Aorta (tissue), 5 donors: ENCODE measurements around the gene PDGFC. TPM values are rescaled to one million over a fixed set of nuclear protein-coding genes. Genes with fewer than 3 reads are reported as not detected.

Experiments
- ATAC-seq: fragments of 200-7000 bp; cut with Tn5 transposase; one replicate; pipeline ENCODE4 v1.9.1; 2022; ENCODE audit warnings: moderate library complexity; ENCODE audit not compliant: low FRiP score
- DNase-seq, 2 donors: peaks; one replicate each; pipeline ENCODE4 v3.0.0-alpha.2; 2020
- H3K27ac ChIP-seq, 2 donors: one replicate each; pipeline ENCODE4 v1.5.1; 2013; ENCODE audit warnings: low read length in 2 of 2, mild to moderate bottlenecking in 2 of 2, moderate library complexity in 2 of 2, control low read depth in 1 of 2, inconsistent platforms in 1 of 2, low read depth in 1 of 2
- H3K27me3 ChIP-seq, 2 donors: one replicate each; pipeline ENCODE4 v1.6.1; 2013; ENCODE audit warnings: control low read depth in 1 of 2, low read length in 1 of 2, mild to moderate bottlenecking in 1 of 2, moderate library complexity in 1 of 2; ENCODE audit not compliant: insufficient read depth in 2 of 2, control insufficient read depth in 1 of 2
- H3K36me3 ChIP-seq, 2 donors: one replicate each; pipeline ENCODE4 v1.6.1; 2013; ENCODE audit warnings: control low read depth in 1 of 2, low read length in 1 of 2, mild to moderate bottlenecking in 1 of 2; ENCODE audit not compliant: insufficient read depth in 2 of 2, control insufficient read depth in 1 of 2
- H3K4me1 ChIP-seq, 2 donors: one replicate each; pipeline ENCODE4 v1.6.1; 2013; ENCODE audit warnings: low read length in 2 of 2, control low read depth in 1 of 2, mild to moderate bottlenecking in 1 of 2, moderate library complexity in 1 of 2; ENCODE audit not compliant: insufficient read depth in 2 of 2, control insufficient read depth in 1 of 2
- H3K4me3 ChIP-seq, 2 donors: one replicate each; pipeline ENCODE4 v1.5.1; 2013; ENCODE audit warnings: low read length in 2 of 2, control low read depth in 1 of 2, mild to moderate bottlenecking in 1 of 2
- H3K9me3 ChIP-seq: one replicate; pipeline ENCODE4 v1.6.1; 2013; ENCODE audit warnings: mild to moderate bottlenecking, low read length; ENCODE audit not compliant: control insufficient read depth
- WGBS, 2 donors: extraction: QIAGEN DNeasy Blood & Tissue Kit; methylation state at CpG; one replicate each; pipeline ENCODE4 v1.1.7; 2013; 5-methylcytosine and 5-hydroxymethylcytosine counted together
- intact Hi-C, 2 donors: fragments of 100-400 bp; cut with DNase I; formaldehyde crosslinking; loops; one replicate each; pipeline versions ENCODE4 v1.14.2 to v1.15.0; 2022
- polyA plus RNA-seq, 2 donors: library from polyadenylated mRNA; stranded (reverse); fragments of 200-250 nt; gene quantifications; one replicate each; pipeline ENCODE4 v1.2.3, GENCODE V29; 2013
- total RNA-seq, 2 donors: library from RNA; stranded (reverse); fragmentation: NEBNext Ultra II Directional; extraction: Animal tissue kit (Norgen Biotek cat#: 25700); gene quantifications; one replicate each; pipeline ENCODE4 v1.2.1, GENCODE V29; 2021
- donor health status: healthy with polysubstance abuse.
- donor health status: Bipolar disorder and iron deficiency.
- donor health status: DM: no; HTN: no; CAD: no.
- donor health status: DM: no; HTN: no; CAD: no.
- donor health status: DM: yes; HTN: yes; CAD: no.

Gene PDGFC
- total and polyA plus RNA-seq, 4 donors = 11.8 to 51.5 (median 29.2) TPM

- WGBS, 2 donors = 96 to 97% methylated on average over 3 of the region's 3 CpGs
- no peak for DNase-seq
- peaks cover 0 to 2% of the 10 kb centered on the region in 2 donors for H3K4me1 ChIP-seq
- H3K9me3 ChIP-seq = no peaks in the 10 kb centered on the region
- ATAC-seq = no peak
- H3K27me3 ChIP-seq = peaks cover 0 to 1% of the 10 kb centered on the region in 2 donors
- intact Hi-C loops = no loop called here
- no peaks in the 10 kb centered on the region for H3K36me3 ChIP-seq
- H3K27ac ChIP-seq = no peak overlapping the region
- H3K4me3 ChIP-seq = no peak overlapping the region
Measured at GRCh38 chr4:157005831-157006230, 34.2 kb upstream of the PDGFC start.

- 12 to 17% methylated on average over 2 of the region's 2 CpGs for WGBS, 2 donors
- ATAC-seq = no peak
Measured at GRCh38 chr4:157005193-157005592, 33.6 kb upstream of the PDGFC start.

GRCh38 chr4:157004279-157005161 lies 32.9 kb upstream of the PDGFC start:
- H3K9me3 ChIP-seq = no peaks in the 10 kb centered on the region
- 33 to 41% methylated on average over 5 of the region's 5 CpGs for WGBS, 2 donors
- H3K36me3 ChIP-seq = no peaks in the 10 kb centered on the region
- peaks cover 0 to 2% of the 10 kb centered on the region in 2 donors for H3K4me1 ChIP-seq
- no peak overlapping the region for H3K4me3 ChIP-seq
- DNase-seq (no peak), ATAC-seq (peak; percentile 22)
- H3K27ac ChIP-seq = no peak overlapping the region
- intact Hi-C loops = no loop called here
- peaks cover 0 to 1% of the 10 kb centered on the region in 2 donors for H3K27me3 ChIP-seq

More at GRCh38 chr4:157005193-157005592, 33.6 kb upstream of the PDGFC start:
- intact Hi-C loops = no loop called here
- no peak for DNase-seq
- no peaks in the 10 kb centered on the region for H3K36me3 ChIP-seq
- H3K27me3 ChIP-seq = peaks cover 0 to 1% of the 10 kb centered on the region in 2 donors
- H3K27ac ChIP-seq = peak overlapping the region in 1 of 2 donors; percentile 68
- H3K9me3 ChIP-seq = no peaks in the 10 kb centered on the region
- H3K4me3 ChIP-seq = no peak overlapping the region
- H3K4me1 ChIP-seq = peaks cover 0 to 2% of the 10 kb centered on the region in 2 donors

GRCh38 chr4:156999175-156999517 lies 27.5 kb upstream of the PDGFC start:
- Histone ChIP-seq H3K4me1 (no peaks in the 10 kb centered on the region), H3K36me3 (no peaks in the 10 kb centered on the region), H3K27ac (peak overlapping the region in 1 of 2 donors; percentile 88), H3K9me3 (peaks cover 5% of the 10 kb centered on the region), H3K4me3 (no peak overlapping the region), H3K27me3 (no peaks in the 10 kb centered on the region)
- DNase-seq (no peak), ATAC-seq (peak; percentile 72)
- 2 to 3% methylated on average over 2 of the region's 2 CpGs for WGBS, 2 donors
- intact Hi-C loops = no loop called here

- intact Hi-C loops = no loop called here
- Histone ChIP-seq H3K4me3 (no peak overlapping the region), H3K27ac (peak overlapping the region in 1 of 2 donors; percentile 88), H3K4me1 (no peaks in the 10 kb centered on the region), H3K27me3 (no peaks in the 10 kb centered on the region), H3K9me3 (peaks cover 5% of the 10 kb centered on the region), H3K36me3 (no peaks in the 10 kb centered on the region)
- 52 to 70% methylated on average over 1 of the region's 1 CpG for WGBS, 2 donors
- ATAC-seq (peak; percentile 56), DNase-seq (no peak)
Measured at GRCh38 chr4:156998500-156999174, 27.0 kb upstream of the PDGFC start.

- Histone ChIP-seq H3K27ac (no peak overlapping the region), H3K9me3 (peaks cover 5% of the 10 kb centered on the region), H3K36me3 (no peaks in the 10 kb centered on the region), H3K4me1 (no peaks in the 10 kb centered on the region), H3K27me3 (no peaks in the 10 kb centered on the region), H3K4me3 (no peak overlapping the region)
- ATAC-seq (no peak), DNase-seq (no peak)
- 41 to 47% methylated on average over 2 of the region's 2 CpGs for WGBS, 2 donors
- intact Hi-C loops = no loop called here
Measured at GRCh38 chr4:156992943-156993342, 21.3 kb upstream of the PDGFC start.

- H3K27ac ChIP-seq = no peak overlapping the region
- no peaks in the 10 kb centered on the region for H3K9me3 ChIP-seq
- no peak for DNase-seq
- no peaks in the 10 kb centered on the region for H3K27me3 ChIP-seq
- no peak overlapping the region for H3K4me3 ChIP-seq
- H3K4me1 ChIP-seq = no peaks in the 10 kb centered on the region
- no peak for ATAC-seq
- 93 to 94% methylated on average over 3 of the region's 3 CpGs for WGBS, 2 donors
- no peaks in the 10 kb centered on the region for H3K36me3 ChIP-seq
- intact Hi-C loops = no loop called here
Measured at GRCh38 chr4:156991161-156991560, 19.6 kb upstream of the PDGFC start.

GRCh38 chr4:156983366-156983765 lies 11.8 kb upstream of the PDGFC start:
- DNase-seq (no peak), ATAC-seq (no peak)
- Histone ChIP-seq H3K27me3 (no peaks in the 10 kb centered on the region), H3K9me3 (no peaks in the 10 kb centered on the region), H3K4me1 (no peaks in the 10 kb centered on the region), H3K36me3 (no peaks in the 10 kb centered on the region), H3K4me3 (no peak overlapping the region), H3K27ac (no peak overlapping the region)
- WGBS, 2 donors = 79 to 86% methylated on average over 1 of the region's 1 CpG
- intact Hi-C loops = no loop called here
